Esophagus squamous epithelium (tissue), 4 donors: ENCODE data around the gene LRRC28.

Experiments used
- POLR2A ChIP-seq, 4 donors: fragments of 450-650 bp; IDR thresholded peaks; one replicate each; pipeline ENCODE4 v1.6.1; 2017; ENCODE audit warnings: antibody characterized with exemption in 4 of 4, mild to moderate bottlenecking in 4 of 4, moderate library complexity in 3 of 4
- TF ChIP-seq, protein P1 (sequence below), 6 experiments: fragments of 450-650 bp in 4 of 6; fragments of 200-600 bp in 2 of 6; sonication (generic) in 2 of 6; IDR thresholded peaks; one replicate each; pipeline ENCODE4 v1.5.1; 2016 to 2019; ENCODE audit warnings: antibody characterized with exemption in 6 of 6, mild to moderate bottlenecking in 4 of 6, moderate library complexity in 4 of 6

GRCh38 chr15:99275525-99276128 lies 24.3 kb downstream of the LRRC28 start:
- TF ChIP-seq, protein P1, sequence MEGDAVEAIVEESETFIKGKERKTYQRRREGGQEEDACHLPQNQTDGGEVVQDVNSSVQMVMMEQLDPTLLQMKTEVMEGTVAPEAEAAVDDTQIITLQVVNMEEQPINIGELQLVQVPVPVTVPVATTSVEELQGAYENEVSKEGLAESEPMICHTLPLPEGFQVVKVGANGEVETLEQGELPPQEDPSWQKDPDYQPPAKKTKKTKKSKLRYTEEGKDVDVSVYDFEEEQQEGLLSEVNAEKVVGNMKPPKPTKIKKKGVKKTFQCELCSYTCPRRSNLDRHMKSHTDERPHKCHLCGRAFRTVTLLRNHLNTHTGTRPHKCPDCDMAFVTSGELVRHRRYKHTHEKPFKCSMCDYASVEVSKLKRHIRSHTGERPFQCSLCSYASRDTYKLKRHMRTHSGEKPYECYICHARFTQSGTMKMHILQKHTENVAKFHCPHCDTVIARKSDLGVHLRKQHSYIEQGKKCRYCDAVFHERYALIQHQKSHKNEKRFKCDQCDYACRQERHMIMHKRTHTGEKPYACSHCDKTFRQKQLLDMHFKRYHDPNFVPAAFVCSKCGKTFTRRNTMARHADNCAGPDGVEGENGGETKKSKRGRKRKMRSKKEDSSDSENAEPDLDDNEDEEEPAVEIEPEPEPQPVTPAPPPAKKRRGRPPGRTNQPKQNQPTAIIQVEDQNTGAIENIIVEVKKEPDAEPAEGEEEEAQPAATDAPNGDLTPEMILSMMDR (IDR thresholded peaks at IDR 0.05) = no peak
- no peak for TF ChIP-seq POLR2A (IDR thresholded peaks at IDR 0.05)
